Measurements from ENCODE around the gene HDAC7. TPM values are rescaled to one million over a fixed set of nuclear protein-coding genes. Genes with fewer than 3 reads are reported as not detected.

The HDAC7 gene
- total and polyA plus RNA-seq, 2 donors from 2014 or later, result 35.0 to 132 TPM

DNA sequence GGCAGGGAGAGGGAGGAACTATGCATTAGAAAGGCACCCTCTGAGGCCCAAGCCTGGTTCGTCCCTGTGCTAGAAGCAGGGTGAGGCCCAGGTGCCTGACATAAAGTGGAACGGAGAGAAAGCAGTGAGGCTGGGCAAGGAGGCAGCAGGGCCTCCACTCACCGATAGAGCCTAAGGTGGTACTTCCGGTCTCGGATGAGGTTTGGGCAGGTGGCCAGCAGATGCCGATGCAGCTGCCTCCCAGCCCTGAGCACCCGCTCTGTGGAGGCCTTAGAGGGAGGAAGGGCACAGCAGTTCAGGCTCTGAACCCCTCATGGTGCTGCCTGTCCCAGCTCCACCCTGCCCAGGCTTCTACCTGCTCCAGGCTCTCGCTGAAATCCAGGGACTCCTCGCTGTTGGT lies 68.1 kb downstream of the HDAC7 start:
- FAIRE-seq, result no peak
- H3K27me3 ChIP-seq (ENCODE audit: control insufficient read depth, insufficient read depth, low read length), result no peaks in the 10 kb centered on the region
- TF ChIP-seq, protein P1, sequence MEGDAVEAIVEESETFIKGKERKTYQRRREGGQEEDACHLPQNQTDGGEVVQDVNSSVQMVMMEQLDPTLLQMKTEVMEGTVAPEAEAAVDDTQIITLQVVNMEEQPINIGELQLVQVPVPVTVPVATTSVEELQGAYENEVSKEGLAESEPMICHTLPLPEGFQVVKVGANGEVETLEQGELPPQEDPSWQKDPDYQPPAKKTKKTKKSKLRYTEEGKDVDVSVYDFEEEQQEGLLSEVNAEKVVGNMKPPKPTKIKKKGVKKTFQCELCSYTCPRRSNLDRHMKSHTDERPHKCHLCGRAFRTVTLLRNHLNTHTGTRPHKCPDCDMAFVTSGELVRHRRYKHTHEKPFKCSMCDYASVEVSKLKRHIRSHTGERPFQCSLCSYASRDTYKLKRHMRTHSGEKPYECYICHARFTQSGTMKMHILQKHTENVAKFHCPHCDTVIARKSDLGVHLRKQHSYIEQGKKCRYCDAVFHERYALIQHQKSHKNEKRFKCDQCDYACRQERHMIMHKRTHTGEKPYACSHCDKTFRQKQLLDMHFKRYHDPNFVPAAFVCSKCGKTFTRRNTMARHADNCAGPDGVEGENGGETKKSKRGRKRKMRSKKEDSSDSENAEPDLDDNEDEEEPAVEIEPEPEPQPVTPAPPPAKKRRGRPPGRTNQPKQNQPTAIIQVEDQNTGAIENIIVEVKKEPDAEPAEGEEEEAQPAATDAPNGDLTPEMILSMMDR (IDR thresholded peaks at IDR 0.05; ENCODE audit: borderline replicate concordance, extremely low read depth, insufficient read depth), result no peak
- no peaks in the 10 kb centered on the region for H3K9me3 ChIP-seq (ENCODE audit: control insufficient read depth in 2 of 3, insufficient read depth in 1 of 3, low read length in 3 of 3)
- intact Hi-C loops (cut with DNase I), result no loop called here
- H3K4me1 ChIP-seq (ENCODE audit: control insufficient read depth in 2 of 3, insufficient read depth in 2 of 3, low read depth in 1 of 3, low read length in 3 of 3), result peaks cover 5 to 42% (median 37%) of the 10 kb centered on the region in 3 donors
- no peak overlapping the region for H3K9ac ChIP-seq (ENCODE audit: low read length in 3 of 3)
- no peak overlapping the region for H3K4me3 ChIP-seq (ENCODE audit: low read length in 3 of 3)
- peak in 1 of 5 donors; percentile 66 for DNase-seq
- peak overlapping the region; percentile 3 to 23 for H3K27ac ChIP-seq (ENCODE audit: low read depth in 2 of 2, low read length in 2 of 2)
- H3K36me3 ChIP-seq (ENCODE audit: control insufficient read depth in 2 of 3, insufficient read depth in 3 of 3, low read length in 3 of 3), result peaks cover 0 to 48% (median 30%) of the 10 kb centered on the region in 3 donors

GRCh38 chr12:47750916-47751470 lies 68.7 kb downstream of the HDAC7 start:
- intact Hi-C loops (cut with DNase I), result no loop called here

DNA sequence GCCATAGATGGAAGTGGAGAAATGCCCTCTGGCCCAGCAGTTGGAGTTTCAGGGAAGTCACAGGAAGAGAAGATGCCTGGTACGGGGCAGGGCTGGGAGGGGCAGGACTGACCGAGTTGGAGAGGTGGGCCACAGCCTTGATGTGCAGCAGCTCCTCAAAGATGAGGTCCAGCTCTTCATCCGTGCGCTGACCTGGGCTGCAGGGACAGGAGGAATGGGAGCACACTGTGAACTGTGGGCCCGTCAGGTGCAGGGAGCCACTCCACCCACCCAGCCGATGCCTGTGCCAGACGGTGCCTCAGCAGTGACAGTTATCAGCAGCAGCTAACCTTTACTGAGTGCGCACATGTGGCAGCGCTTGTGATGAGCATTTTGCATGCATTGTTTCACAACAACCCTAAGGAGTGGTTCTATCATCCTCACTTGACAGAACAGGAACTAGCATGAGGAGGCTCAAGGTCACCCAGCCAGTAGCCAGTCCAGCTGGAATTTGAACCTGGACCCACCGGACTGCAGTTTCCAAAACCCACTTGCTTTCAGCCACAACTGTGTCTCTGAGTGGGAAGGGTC lies 69.4 kb downstream of the HDAC7 start:
- FAIRE-seq, result no peak
- no peak overlapping the region for H3K27ac ChIP-seq (ENCODE audit: low read depth in 2 of 2, low read length in 2 of 2)
- TF ChIP-seq, protein P1 (IDR thresholded peaks at IDR 0.05; ENCODE audit: borderline replicate concordance, extremely low read depth, insufficient read depth), result no peak
- DNase-seq, result peak in 1 of 5 donors; percentile 75
- H3K9me3 ChIP-seq (ENCODE audit: control insufficient read depth in 2 of 3, insufficient read depth in 1 of 3, low read length in 3 of 3), result no peaks in the 10 kb centered on the region
- intact Hi-C loops (cut with DNase I), result no loop called here
- H3K4me1 ChIP-seq (ENCODE audit: control insufficient read depth in 2 of 3, insufficient read depth in 2 of 3, low read depth in 1 of 3, low read length in 3 of 3), result peaks cover 5 to 34% (median 27%) of the 10 kb centered on the region in 3 donors
- no peak overlapping the region for H3K9ac ChIP-seq (ENCODE audit: low read length in 3 of 3)
- no peaks in the 10 kb centered on the region for H3K27me3 ChIP-seq (ENCODE audit: control insufficient read depth, insufficient read depth, low read length)
- peaks cover 0 to 48% (median 30%) of the 10 kb centered on the region in 3 donors for H3K36me3 ChIP-seq (ENCODE audit: control insufficient read depth in 2 of 3, insufficient read depth in 3 of 3, low read length in 3 of 3)
- no peak overlapping the region for H3K4me3 ChIP-seq (ENCODE audit: low read length in 3 of 3)

More at GRCh38 chr12:47750916-47751470, 68.7 kb downstream of the HDAC7 start:
- TF ChIP-seq, protein P1 (IDR thresholded peaks at IDR 0.05; ENCODE audit: borderline replicate concordance, extremely low read depth, insufficient read depth), result no peak
- peak overlapping the region in 1 of 2 donors; percentile 3 for H3K27ac ChIP-seq (ENCODE audit: low read depth in 2 of 2, low read length in 2 of 2)
- no peak overlapping the region for H3K9ac ChIP-seq (ENCODE audit: low read length in 3 of 3)
- peaks cover 5 to 40% (median 31%) of the 10 kb centered on the region in 3 donors for H3K4me1 ChIP-seq (ENCODE audit: control insufficient read depth in 2 of 3, insufficient read depth in 2 of 3, low read depth in 1 of 3, low read length in 3 of 3)
- FAIRE-seq (no peak), DNase-seq (peak in 1 of 5 donors; percentile 68)
- H3K27me3 ChIP-seq (ENCODE audit: control insufficient read depth, insufficient read depth, low read length), result no peaks in the 10 kb centered on the region
- H3K4me3 ChIP-seq (ENCODE audit: low read length in 3 of 3), result no peak overlapping the region
- H3K36me3 ChIP-seq (ENCODE audit: control insufficient read depth in 2 of 3, insufficient read depth in 3 of 3, low read length in 3 of 3), result peaks cover 0 to 48% (median 30%) of the 10 kb centered on the region in 3 donors
- H3K9me3 ChIP-seq (ENCODE audit: control insufficient read depth in 2 of 3, insufficient read depth in 1 of 3, low read length in 3 of 3), result no peaks in the 10 kb centered on the region

Measured in kidney (tissue), 14 donors.